Ishikawa (cell line): ENCODE results near the gene ADGRG4.

Source experiments
- CEBPB ChIP-seq: IDR thresholded peaks from 2 replicates; pipeline ENCODE4 v1.6.1; 2012
- CREB1 ChIP-seq: IDR thresholded peaks from 2 replicates; pipeline ENCODE4 v1.6.1; 2012; ENCODE audit warnings: low read depth
- EGR1 ChIP-seq: IDR thresholded peaks from 2 replicates; pipeline ENCODE4 v1.6.1; 2012
- EP300 ChIP-seq: IDR thresholded peaks from 2 replicates; pipeline ENCODE4 v1.6.1; 2012; ENCODE audit warnings: borderline replicate concordance
- FOXM1 ChIP-seq: IDR thresholded peaks from 2 replicates; pipeline ENCODE4 v1.6.1; 2012; ENCODE audit warnings: low read depth, borderline replicate concordance
- MAX ChIP-seq: IDR thresholded peaks from 2 replicates; pipeline ENCODE4 v1.6.1; 2012
- NFIC ChIP-seq: IDR thresholded peaks from 2 replicates; pipeline ENCODE4 v1.6.1; 2012
- RAD21 ChIP-seq: IDR thresholded peaks from 2 replicates; pipeline ENCODE4 v1.6.1; 2012; ENCODE audit warnings: low read depth
- REST ChIP-seq: IDR thresholded peaks from 2 replicates; pipeline ENCODE4 v1.6.1; 2012; ENCODE audit warnings: low read depth, mild to moderate bottlenecking
- TAF1 ChIP-seq: IDR thresholded peaks from 2 replicates; pipeline ENCODE4 v1.6.1; 2012; ENCODE audit warnings: low read depth, mild to moderate bottlenecking
- TCF12 ChIP-seq: IDR thresholded peaks from 2 replicates; pipeline ENCODE4 v1.6.1; 2012; ENCODE audit warnings: low read depth
- TEAD4 ChIP-seq: IDR thresholded peaks from 2 replicates; pipeline ENCODE4 v1.6.1; 2012
- USF1 ChIP-seq: IDR thresholded peaks from 2 replicates; pipeline ENCODE4 v1.6.1; 2012
- YY1 ChIP-seq: IDR thresholded peaks from 2 replicates; pipeline ENCODE4 v1.6.1; 2012; ENCODE audit warnings: low read depth
- ZBTB7A ChIP-seq: IDR thresholded peaks from 2 replicates; pipeline ENCODE4 v1.6.1; 2012; ENCODE audit warnings: low read depth

Gene ADGRG4

GRCh38 chrX:136303041-136303440 is 2.3 kb downstream of the ADGRG4 start:
- no peak for TF ChIP-seq CREB1
- TF ChIP-seq MAX = no peak

- TF ChIP-seq YY1 = no peak
- no peak for TF ChIP-seq EP300
- TF ChIP-seq MAX = no peak
- no peak for TF ChIP-seq FOXM1
- TF ChIP-seq NFIC = no peak
- no peak for TF ChIP-seq RAD21
- no peak for TF ChIP-seq USF1
- TF ChIP-seq EGR1 = no peak
- TF ChIP-seq TEAD4 = no peak
- no peak for TF ChIP-seq REST
- TF ChIP-seq CEBPB = no peak
- TF ChIP-seq TAF1 = no peak
- TF ChIP-seq TCF12 = no peak
- TF ChIP-seq ZBTB7A = no peak
- TF ChIP-seq CREB1 = no peak
Measured at GRCh38 chrX:136304493-136304892, 3.7 kb downstream of the ADGRG4 start.

- TF ChIP-seq CEBPB (no peak), ZBTB7A (no peak), CREB1 (no peak), RAD21 (no peak), USF1 (no peak), MAX (no peak), TAF1 (no peak), YY1 (no peak), EGR1 (no peak), REST (no peak), TEAD4 (no peak)
Measured at GRCh38 chrX:136306182-136306581, 5.4 kb downstream of the ADGRG4 start.

GRCh38 chrX:136307471-136307870 is 6.7 kb downstream of the ADGRG4 start:
- TF ChIP-seq NFIC = no peak
- TF ChIP-seq CEBPB = no peak
- no peak for TF ChIP-seq YY1

GRCh38 chrX:136310411-136310810 is 9.6 kb downstream of the ADGRG4 start:
- TF ChIP-seq TAF1 = no peak
- no peak for TF ChIP-seq USF1
- TF ChIP-seq EGR1 = no peak
- no peak for TF ChIP-seq CREB1
- TF ChIP-seq TEAD4 = no peak
- TF ChIP-seq TCF12 = no peak
- no peak for TF ChIP-seq YY1
- no peak for TF ChIP-seq MAX
- TF ChIP-seq CEBPB = no peak
- no peak for TF ChIP-seq FOXM1
- TF ChIP-seq RAD21 = no peak
- TF ChIP-seq EP300 = no peak
- TF ChIP-seq REST = no peak
- TF ChIP-seq ZBTB7A = no peak
- no peak for TF ChIP-seq NFIC
